Spinal cord (tissue), 10 donors: Measurements from ENCODE around the gene PTEN. TPM values are rescaled to one million over a fixed set of nuclear protein-coding genes. Genes with fewer than 3 reads are reported as not detected.

Experiments used
- DNase-seq, 6 donors: peaks; one replicate each; pipeline versions ENCODE4 v3.0.0 to v3.0.0-alpha.2; 2013 to 2015; ENCODE audit warnings: low spot score in 6 of 6, low read depth in 4 of 6
- H3K27ac ChIP-seq: one replicate; pipeline ENCODE4 v1.5.1; 2013; ENCODE audit warnings: low read depth, low read length, control low read depth
- H3K27me3 ChIP-seq: one replicate; pipeline ENCODE4 v1.6.1; 2013; ENCODE audit warnings: low read length; ENCODE audit not compliant: control insufficient read depth, insufficient read depth
- H3K36me3 ChIP-seq: one replicate; pipeline ENCODE4 v1.6.1; 2013; ENCODE audit warnings: low read length; ENCODE audit not compliant: control insufficient read depth, insufficient read depth
- H3K4me1 ChIP-seq: one replicate; pipeline ENCODE4 v1.6.1; 2013; ENCODE audit warnings: low read length; ENCODE audit not compliant: control insufficient read depth, insufficient read depth
- H3K4me3 ChIP-seq: one replicate; pipeline ENCODE4 v1.5.1; 2013; ENCODE audit warnings: low read depth, low read length, control low read depth
- H3K9me3 ChIP-seq: one replicate; pipeline ENCODE4 v1.6.1; 2013; ENCODE audit warnings: low read length; ENCODE audit not compliant: control insufficient read depth, insufficient read depth
- WGBS: methylation state at CpG from one replicate; pipeline ENCODE4 v1.1.5; 2013; ENCODE audit warnings: missing lambda C conversion rate; ENCODE audit not compliant: insufficient coverage; 5-methylcytosine and 5-hydroxymethylcytosine counted together
- polyA plus RNA-seq, 2 donors: library from polyadenylated mRNA; unstranded; fragments of 120-200 nt; gene quantifications; one replicate each; pipeline ENCODE4 v1.2.1, GENCODE V29; 2013; ENCODE audit not compliant: insufficient read length in 2 of 2
- small RNA-seq: library from RNA; depleted of rRNA; stranded (forward); fragments of <200 nt; gene quantifications from one replicate; pipeline ENCODE3, GENCODE V24; 2014; ENCODE audit warnings: low replicate concordance
- total RNA-seq, 2 donors: library from RNA; depleted of rRNA in 1 of 2; stranded (reverse); fragments of 120-200 nt in 1 of 2; fragments of >200 nt in 1 of 2; gene quantifications; one replicate each; pipeline versions ENCODE4 v1.2.3 to v1.2.4, GENCODE V29; 2013 to 2014
- donor health status: healthy.

PTEN gene
- total and polyA plus RNA-seq, 4 donors, result 64.4 to 217 (median 127) TPM

DNA sequence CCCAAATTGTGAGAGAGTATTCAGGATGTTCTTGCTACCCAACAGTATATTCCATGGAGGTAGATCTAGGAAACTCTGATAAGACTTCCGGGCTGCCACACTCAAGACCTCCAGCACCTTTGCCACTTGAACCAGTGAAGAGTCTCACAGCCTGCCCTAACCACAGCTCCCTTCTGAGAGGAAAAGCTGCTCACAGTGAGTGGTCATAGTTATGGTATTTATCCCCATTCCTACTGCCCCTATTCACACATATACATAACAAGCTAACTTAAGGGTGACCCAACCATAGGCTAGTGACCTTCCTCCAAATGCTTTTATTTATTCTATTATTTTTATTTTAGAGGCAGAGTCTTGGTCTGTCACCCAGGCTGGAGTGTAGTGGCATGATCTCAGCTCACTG is 156.3 kb downstream of the PTEN start:
- no peaks in the 10 kb centered on the region for H3K4me1 ChIP-seq
- H3K27me3 ChIP-seq, result no peaks in the 10 kb centered on the region
- no CpG with 5 or more reads among the region's 1 CpG for WGBS
- H3K27ac ChIP-seq, result no peak overlapping the region
- H3K9me3 ChIP-seq, result no peaks in the 10 kb centered on the region
- H3K36me3 ChIP-seq, result no peaks in the 10 kb centered on the region
- no peak for DNase-seq
- H3K4me3 ChIP-seq, result no peak overlapping the region

Small RNA genes lying within 50 kb of the gene (small RNA-seq; reads per million reads assigned to genes)
- gene RF00284, result not detected
- not detected for gene RN7SL78P

Other genes starting within 250 kb of the PTEN start
- 10 to 100 TPM; 12.3 to 13.4 TPM for gene PAPSS2, start 203.7 kb upstream of the PTEN start, total RNA-seq
- gene PAPSS2, start 203.7 kb upstream of the PTEN start, polyA plus RNA-seq, result 10 to 100 TPM in 1 of 2 donors, 1 to 10 TPM in 1; 8.8 to 10.2 TPM
- 10 to 100 TPM; 57.4 to 91.5 TPM for gene ATAD1, start 45.4 kb upstream of the PTEN start, total RNA-seq
- gene ATAD1, start 45.4 kb upstream of the PTEN start, polyA plus RNA-seq, result 10 to 100 TPM; 52.7 to 63.9 TPM
- under 1 TPM; 0.69 to 0.83 TPM for gene KLLN, start 92 bp upstream of the PTEN start, total RNA-seq
- gene KLLN, start 92 bp upstream of the PTEN start, polyA plus RNA-seq, result 1 to 10 TPM in 1 of 2 donors, under 1 TPM in 1; 0.81 to 1.1 TPM